HCT116 (cell line): Measurements from ENCODE around the gene AKR1B1. TPM values are rescaled to one million over a fixed set of nuclear protein-coding genes. Genes with fewer than 3 reads are reported as not detected.

Experiments
- ATAC-seq: fragments of 200-7000 bp; cut with Tn5 transposase; 2 replicates; pipeline ENCODE4 v1.9.1; 2020; ENCODE audit warnings: mild to moderate bottlenecking, moderate library complexity
- BruUV-seq: library from RNA; stranded (reverse); fragments of 400-500 nt; replicated peaks from 2 replicates; lab custom pipeline; 2021; lab: Mats Ljungman, UMichigan
- CTCF ChIA-PET: fragments of 300-600 bp; sonication (Branson Sonifier 250); formaldehyde crosslinking; loops from one replicate; lab custom pipeline; 2021; ENCODE audit warnings: antibody characterized with exemption; lab: Charles Lee
- POLR2A ChIA-PET: fragments of 300-600, 350-600 bp; sonication (Branson Sonifier 250); formaldehyde crosslinking; loops from one replicate; lab custom pipeline; 2021; ENCODE audit warnings: antibody characterized with exemption; lab: Charles Lee
- RAD21 ChIA-PET, 2 experiments: fragments of 300-600 bp; sonication (Branson Sonifier 250); formaldehyde crosslinking; loops; one replicate each; lab custom pipeline; 2023; ENCODE audit warnings: low total read pairs in 2 of 2; ENCODE audit not compliant: uncharacterized antibody in 2 of 2, unreplicated experiment in 2 of 2, low non-redundant PET in 1 of 2; lab: Charles Lee
- DNase-seq: peaks from one replicate; pipeline ENCODE4 v3.0.0-alpha.2; 2010; ENCODE audit warnings: low read depth, low spot score
- H2AFZ ChIP-seq: fragments of 200-600 bp; shearing (Covaris generic), sonication (generic); 2 replicates; pipeline ENCODE4 v1.6.1; 2017; ENCODE audit warnings: low read depth, mixed run types, mixed read lengths, antibody characterized with exemption, low read length; ENCODE audit not compliant: poor library complexity, severe bottlenecking
- H3K27ac ChIP-seq: 2 replicates; pipeline ENCODE4 v1.5.1; 2012; ENCODE audit warnings: low read depth, low read length
- H3K27me3 ChIP-seq: fragments of 200-600 bp; sonication (generic); 2 replicates; pipeline ENCODE4 v1.6.1; 2016; ENCODE audit warnings: mixed run types, low read length, mixed read lengths; ENCODE audit not compliant: insufficient read depth
- H3K36me3 ChIP-seq, 2 experiments: fragments of 200-500 bp in 1 of 2; fragments of 200-600 bp in 1 of 2; sonication (Bioruptor generic) in 1 of 2; sonication (generic) in 1 of 2; 2 replicates each; pipeline versions ENCODE4 v1.5.1 to v1.6.1; 2014 to 2016; ENCODE audit warnings: low read length in 2 of 2, inconsistent platforms in 1 of 2, mixed read lengths in 1 of 2, mixed run types in 1 of 2; ENCODE audit not compliant: insufficient read depth in 2 of 2, control insufficient read depth in 1 of 2
- H3K4me1 ChIP-seq, 2 experiments: fragments of 200-600 bp in 1 of 2; sonication (generic) in 1 of 2; 2 replicates each; pipeline versions ENCODE4 v1.5.1 to v1.6.1; 2012 to 2017; ENCODE audit warnings: low read length in 2 of 2, inconsistent platforms in 1 of 2, mild to moderate bottlenecking in 1 of 2, mixed read lengths in 1 of 2, mixed run types in 1 of 2, moderate library complexity in 1 of 2; ENCODE audit not compliant: insufficient read depth in 2 of 2, control insufficient read depth in 1 of 2
- H3K4me2 ChIP-seq: fragments of 200-600 bp; sonication (generic); 2 replicates; pipeline ENCODE4 v1.6.1; 2017; ENCODE audit warnings: mixed run types, low read length, mixed read lengths
- H3K4me3 ChIP-seq, 2 experiments: fragments of 200-600 bp in 1 of 2; sonication (generic) in 1 of 2; replicated peaks in 1 of 2; 2 replicates each; pipeline ENCODE4 v1.5.1; 2011 to 2016; ENCODE audit warnings: low read length in 2 of 2, control low read depth in 1 of 2, low read depth in 1 of 2, mild to moderate bottlenecking in 1 of 2, mixed read lengths in 1 of 2, mixed run types in 1 of 2
- H3K79me2 ChIP-seq: fragments of 200-600 bp; sonication (generic); 2 replicates; pipeline ENCODE4 v1.6.1; 2017; ENCODE audit warnings: mild to moderate bottlenecking, mixed run types, low read length, moderate library complexity, mixed read lengths; ENCODE audit not compliant: insufficient read depth
- H3K9ac ChIP-seq: fragments of 200-600 bp; sonication (generic); 2 replicates; pipeline ENCODE4 v1.6.1; 2016; ENCODE audit warnings: low read length, mixed read lengths
- H3K9me2 ChIP-seq: fragments of 200-600 bp; sonication (generic), shearing (Covaris generic); 2 replicates; pipeline ENCODE4 v1.6.1; 2017; ENCODE audit warnings: mixed run types, mild to moderate bottlenecking, moderate library complexity; ENCODE audit not compliant: insufficient read depth
- H3K9me3 ChIP-seq, 2 experiments: fragments of 200-500 bp in 1 of 2; fragments of 200-600 bp in 1 of 2; sonication (Bioruptor generic) in 1 of 2; sonication (generic) in 1 of 2; 2 replicates each; pipeline ENCODE4 v1.6.1; 2014 to 2017; ENCODE audit warnings: low read length in 2 of 2, mixed read lengths in 2 of 2, inconsistent platforms in 1 of 2, low read depth in 1 of 2, mild to moderate bottlenecking in 1 of 2, mixed run types in 1 of 2, moderate library complexity in 1 of 2; ENCODE audit not compliant: control insufficient read depth in 1 of 2, insufficient read depth in 1 of 2
- H4K20me1 ChIP-seq: fragments of 200-600 bp; sonication (generic), shearing (Covaris generic); 2 replicates; pipeline ENCODE4 v1.6.1; 2017; ENCODE audit warnings: mixed run types, mild to moderate bottlenecking, moderate library complexity; ENCODE audit not compliant: insufficient read depth
- ATF3 ChIP-seq: IDR thresholded peaks from 2 replicates; pipeline ENCODE4 v1.6.1; 2012
- CTCF ChIP-seq, 3 experiments: fragments of 200-600 bp in 1 of 3; sonication (generic) in 1 of 3; IDR thresholded peaks in 2 of 3; conservative IDR thresholded peaks in 1 of 3; 2 replicates each; pipeline ENCODE4 v1.5.1; 2012 to 2017; ENCODE audit warnings: low read depth in 2 of 3, low read length in 2 of 3, antibody characterized with exemption in 1 of 3, borderline replicate concordance in 1 of 3, control low read depth in 1 of 3, mild to moderate bottlenecking in 1 of 3, mixed read lengths in 1 of 3, mixed run types in 1 of 3, moderate library complexity in 1 of 3; ENCODE audit not compliant: insufficient read depth in 1 of 3
- EGR1 ChIP-seq: IDR thresholded peaks from 2 replicates; pipeline ENCODE4 v1.6.1; 2012; ENCODE audit warnings: low read depth
- ELF1 ChIP-seq: IDR thresholded peaks from 2 replicates; pipeline ENCODE4 v1.6.1; 2012; ENCODE audit warnings: low read depth, borderline replicate concordance
- EZH2 ChIP-seq: fragments of 200-600 bp; sonication (generic); IDR thresholded peaks from 2 replicates; pipeline ENCODE4 v1.6.1; 2017; ENCODE audit warnings: antibody characterized with exemption, mixed run types
- EZH2phosphoT487 ChIP-seq: fragments of 200-600 bp; IDR thresholded peaks from 2 replicates; pipeline ENCODE4 v1.6.1; 2018; ENCODE audit warnings: antibody characterized with exemption, borderline replicate concordance
- JUND ChIP-seq: IDR thresholded peaks from 2 replicates; pipeline ENCODE4 v1.6.1; 2012
- MAX ChIP-seq: IDR thresholded peaks from 2 replicates; pipeline ENCODE4 v1.6.1; 2012
- POLR2AphosphoS5 ChIP-seq: IDR thresholded peaks from 2 replicates; pipeline ENCODE4 v1.6.1; 2011; ENCODE audit warnings: mild to moderate bottlenecking, low read depth, low read length, moderate library complexity
- REST ChIP-seq: IDR thresholded peaks from 2 replicates; pipeline ENCODE4 v1.6.1; 2012; ENCODE audit warnings: low read depth
- SIN3A ChIP-seq: IDR thresholded peaks from 2 replicates; pipeline ENCODE4 v1.6.1; 2012; ENCODE audit warnings: low read depth
- SP1 ChIP-seq: IDR thresholded peaks from 2 replicates; pipeline ENCODE4 v1.6.1; 2012; ENCODE audit warnings: low read depth
- YY1 ChIP-seq: IDR thresholded peaks from 2 replicates; pipeline ENCODE4 v1.6.1; 2011; ENCODE audit warnings: low read length, low read depth, moderate library complexity, mild to moderate bottlenecking; ENCODE audit not compliant: insufficient replicate concordance; ENCODE audit errors: extremely low read depth
- ZBTB33 ChIP-seq: IDR thresholded peaks from 2 replicates; pipeline ENCODE4 v1.6.1; 2011; ENCODE audit warnings: mild to moderate bottlenecking, low read length, moderate library complexity; ENCODE audit not compliant: insufficient replicate concordance; ENCODE audit errors: extremely low read depth
- ZFX ChIP-seq: fragments of 450-650 bp; IDR thresholded peaks from 2 replicates; pipeline ENCODE4 v1.6.1; 2017
- intact Hi-C: fragments of 100-400 bp; cut with micrococcal nuclease; formaldehyde crosslinking; loops from 2 replicates; pipeline ENCODE4 v1.10.0; 2022
- total RNA-seq: library from RNA; stranded (reverse); gene quantifications from one replicate; pipeline ENCODE4 v1.2.1, GENCODE V29; 2021; ENCODE audit not compliant: unreplicated experiment

AKR1B1 gene
- total RNA-seq, 1 experiment from 2014 or later, result 56.8 TPM

- Histone ChIP-seq H4K20me1 (no peaks in the 10 kb centered on the region), H3K27me3 (no peaks in the 10 kb centered on the region), H3K9me3 (no peaks in the 10 kb centered on the region), H2AFZ (no peak overlapping the region), H3K4me3 (no peak overlapping the region), H3K4me1 (peaks cover 7 to 15% of the 10 kb centered on the region in 2 experiments), H3K79me2 (no peaks in the 10 kb centered on the region), H3K9me2 (no peaks in the 10 kb centered on the region), H3K27ac (no peak overlapping the region), H3K36me3 (no peaks in the 10 kb centered on the region), H3K4me2 (no peak overlapping the region), H3K9ac (no peak overlapping the region)
- no TSS peak for BruUV-seq
- DNase-seq, result no peak
- ATAC-seq, result no peak
- TF ChIP-seq SP1 (no peak), ZBTB33 (no peak), POLR2AphosphoS5 (no peak), EZH2 (no peak), ATF3 (no peak), SIN3A (no peak), MAX (no peak), EGR1 (no peak), ELF1 (no peak), YY1 (no peak), EZH2phosphoT487 (no peak), ZFX (no peak), JUND (no peak), REST (no peak), CTCF (IDR thresholded peaks at IDR 0.05 in 2 of 3, conservative IDR thresholded peaks at IDR 0.05 in 1 of 3; ENCODE audit: borderline replicate concordance in 1 of 3, insufficient read depth in 1 of 3, low read depth in 2 of 3, low read length in 2 of 3) (no peak)
- ChIA-PET CTCF (interaction anchor here (0.6 to 1.1 kb wide), 6 partner anchors 12 to 1710 kb away, joined by 3 to 7 read pairs (median 5); no protein-coding TSS in a partner anchor), RAD21 (no interaction called here), POLR2A (no interaction called here)
- intact Hi-C loops, result loop anchor here (10.0 kb wide), 1 partner anchor 1715 kb away; no protein-coding TSS in a partner anchor
These were observed 39.0 kb downstream of the AKR1B1 start for GRCh38 chr7:134419875-134420274.
